Measurements from ENCODE around the gene FAM114A1. TPM values are rescaled to one million over a fixed set of nuclear protein-coding genes. Genes with fewer than 3 reads are reported as not detected.

The FAM114A1 gene
- total and polyA plus RNA-seq, 7 donors: 5.6 to 20.0 (median 15.4) TPM

- 70 to 73% (median 72%) methylated on average over 10 of the region's 10 CpGs for WGBS, 3 donors
- Histone ChIP-seq H3K36me3 (ENCODE audit: insufficient read depth in 1 of 2, low read depth in 1 of 2) (peaks cover 20 to 63% of the 10 kb centered on the region in 2 donors), H3K27me3 (ENCODE audit: insufficient read depth in 3 of 3, low read length in 2 of 3) (no peaks in the 10 kb centered on the region), H3K4me1 (no peaks in the 10 kb centered on the region), H3K27ac (no peak overlapping the region), H3K9me3 (no peaks in the 10 kb centered on the region), H3K4me3 (no peak overlapping the region)
- no peak for ATAC-seq
- intact Hi-C loops (cut with DNase I): no loop called here
- no peak for DNase-seq
- TF ChIP-seq CTCF (IDR thresholded peaks at IDR 0.05): no peak
Measured at GRCh38 chr4:38905652-38906385, 38.2 kb downstream of the FAM114A1 start.

DNA sequence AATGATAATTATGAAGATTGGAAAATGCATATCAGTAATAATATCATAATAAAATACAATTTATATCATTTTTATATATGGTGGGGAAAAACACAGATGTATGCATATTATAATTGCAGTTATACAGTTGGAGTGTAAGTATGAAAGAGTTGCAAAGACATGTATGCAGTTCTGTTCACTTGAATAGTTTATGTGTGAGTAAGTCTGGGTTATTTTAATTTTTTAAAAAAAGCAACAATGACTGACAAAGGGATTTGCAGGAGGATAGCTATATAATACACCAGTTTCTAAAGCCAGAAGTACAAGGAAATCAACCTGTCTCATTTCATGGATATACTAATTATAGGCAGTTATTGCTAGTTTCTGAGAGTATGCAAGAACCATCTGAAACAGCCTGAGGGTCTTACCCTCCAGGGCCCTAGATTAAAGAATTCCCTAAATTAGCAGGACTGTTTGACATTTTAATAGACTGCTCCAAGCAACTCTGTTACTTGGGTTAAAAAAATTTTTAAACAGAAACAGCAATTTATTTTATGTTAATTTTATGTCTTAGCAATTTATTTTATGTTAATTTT is 40.2 kb downstream of the FAM114A1 start:
- Histone ChIP-seq H3K4me1 (no peaks in the 10 kb centered on the region), H3K4me3 (no peak overlapping the region), H3K27me3 (ENCODE audit: insufficient read depth in 3 of 3, low read length in 2 of 3) (no peaks in the 10 kb centered on the region), H3K9me3 (no peaks in the 10 kb centered on the region), H3K36me3 (ENCODE audit: insufficient read depth in 1 of 2, low read depth in 1 of 2) (peaks cover 20 to 83% of the 10 kb centered on the region in 2 donors), H3K27ac (no peak overlapping the region)
- DNase-seq: no peak
- no peak for TF ChIP-seq CTCF (IDR thresholded peaks at IDR 0.05)
- ATAC-seq: no peak
- intact Hi-C loops (cut with DNase I): no loop called here

DNA sequence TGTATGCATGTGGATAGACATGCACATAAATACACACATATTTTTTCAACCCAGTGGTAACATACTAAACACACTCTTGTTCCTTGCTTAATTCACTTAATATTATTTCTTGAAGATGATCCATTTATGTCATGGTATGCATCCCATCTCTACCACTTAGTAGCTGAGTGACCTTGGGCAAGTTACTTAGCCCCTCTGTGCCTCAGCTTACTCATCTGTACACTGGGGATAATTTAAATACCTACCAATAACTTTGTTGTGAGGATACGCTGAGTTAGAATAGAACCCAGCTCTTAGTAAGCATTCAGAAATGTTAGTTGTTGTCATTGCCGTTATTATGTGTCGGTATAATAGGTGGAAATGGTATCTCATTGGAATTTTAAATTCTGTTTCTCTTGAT is 41.4 kb downstream of the FAM114A1 start:
- ATAC-seq: no peak
- DNase-seq: no peak
- 94 to 100% (median 95%) methylated on average over 3 of the region's 3 CpGs for WGBS, 3 donors
- H3K4me1 ChIP-seq: no peaks in the 10 kb centered on the region
- H3K4me3 ChIP-seq: no peak overlapping the region
- intact Hi-C loops (cut with DNase I): no loop called here
- H3K36me3 ChIP-seq (ENCODE audit: insufficient read depth in 1 of 2, low read depth in 1 of 2): peaks cover 19 to 95% of the 10 kb centered on the region in 2 donors
- no peak for TF ChIP-seq CTCF (IDR thresholded peaks at IDR 0.05)
- no peaks in the 10 kb centered on the region for H3K27me3 ChIP-seq (ENCODE audit: insufficient read depth in 3 of 3, low read length in 2 of 3)
- no peak overlapping the region for H3K27ac ChIP-seq
- no peaks in the 10 kb centered on the region for H3K9me3 ChIP-seq

DNA sequence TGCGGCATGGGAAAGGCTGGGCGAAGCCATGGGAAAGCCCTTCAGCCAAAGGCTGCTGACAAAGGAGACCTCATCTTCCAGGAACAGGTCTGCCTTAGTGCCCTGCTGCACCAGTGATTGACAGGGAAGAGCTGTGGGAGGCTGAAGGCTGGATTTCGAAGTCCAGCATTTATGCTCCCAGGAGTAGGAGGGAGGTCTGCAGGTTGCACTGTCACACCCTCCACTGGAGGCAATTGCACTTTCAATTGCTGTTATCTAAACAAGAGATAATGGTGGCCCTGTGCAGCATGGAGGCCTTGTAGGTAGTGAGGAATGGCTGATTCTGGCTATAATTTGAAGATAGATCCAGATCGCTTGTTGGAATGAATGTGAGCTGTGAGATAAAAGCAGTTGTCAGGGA is 43.7 kb downstream of the FAM114A1 start:
- Histone ChIP-seq H3K4me1 (no peaks in the 10 kb centered on the region), H3K36me3 (ENCODE audit: insufficient read depth in 1 of 2, low read depth in 1 of 2) (peaks cover 16 to 99% of the 10 kb centered on the region in 2 donors), H3K4me3 (no peak overlapping the region), H3K9me3 (no peaks in the 10 kb centered on the region), H3K27me3 (ENCODE audit: insufficient read depth in 3 of 3, low read length in 2 of 3) (no peaks in the 10 kb centered on the region), H3K27ac (no peak overlapping the region)
- intact Hi-C loops (cut with DNase I): no loop called here
- WGBS, 3 donors: 89 to 96% (median 93%) methylated on average over 4 of the region's 4 CpGs
- DNase-seq (no peak), ATAC-seq (no peak)
- TF ChIP-seq CTCF (IDR thresholded peaks at IDR 0.05): no peak
